ENCODE data around the gene KIRREL3. TPM values are rescaled to one million over a fixed set of nuclear protein-coding genes. Genes with fewer than 3 reads are reported as not detected.
A peak's percentile ranks its signal among the peaks of the same experiment; 100 is the strongest.

Gene KIRREL3
- total and polyA plus RNA-seq, 10 donors: 0.50 to 5.4 (median 2.0) TPM

DNA sequence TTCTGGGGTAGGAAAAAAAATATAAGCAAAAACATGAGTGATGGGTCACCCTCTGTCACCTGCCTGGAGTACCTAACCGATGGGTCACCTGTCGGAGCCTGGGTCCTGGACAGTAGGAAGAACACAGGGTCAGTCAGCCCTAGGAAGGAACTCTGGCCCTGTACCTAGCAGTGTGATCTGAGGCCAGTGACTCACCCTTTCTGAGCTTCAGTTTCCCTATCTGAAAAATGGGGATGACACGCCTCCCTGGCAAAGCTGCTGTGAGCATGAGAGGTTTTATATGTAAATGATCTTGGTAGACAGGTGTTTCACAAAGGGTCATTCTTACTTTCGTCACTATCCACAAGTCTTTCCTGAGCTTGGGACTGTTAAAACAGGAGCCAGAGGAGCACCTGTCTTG, 463.1 kb downstream of the KIRREL3 start:
- peaks cover 0 to 2% (median 0%) of the 10 kb centered on the region in 6 donors for H3K4me1 ChIP-seq
- DNase-seq: no peak
- 89 to 94% (median 90%) methylated on average over 4 of the region's 4 CpGs for WGBS, 5 donors
- H3K27me3 ChIP-seq (replicated peaks in 1 of 7): peaks cover 0 to 8% (median 0%) of the 10 kb centered on the region in 7 donors
- no peak overlapping the region for H3K4me3 ChIP-seq
- intact Hi-C loops (cut with DNase I; ENCODE audit: low total_unique reads): no loop called here
- no peaks in the 10 kb centered on the region for H3K9me3 ChIP-seq
- H3K27ac ChIP-seq: no peak overlapping the region
- no peak for TF ChIP-seq POLR2AphosphoS5 (IDR thresholded peaks at IDR 0.05)
- TF ChIP-seq POLR2A (IDR thresholded peaks at IDR 0.05): no peak
- no peak for TF ChIP-seq CTCF (IDR thresholded peaks at IDR 0.05 in 8 of 11, conservative IDR thresholded peaks at IDR 0.05 in 3 of 11)
- H3K36me3 ChIP-seq: no peaks in the 10 kb centered on the region

DNA sequence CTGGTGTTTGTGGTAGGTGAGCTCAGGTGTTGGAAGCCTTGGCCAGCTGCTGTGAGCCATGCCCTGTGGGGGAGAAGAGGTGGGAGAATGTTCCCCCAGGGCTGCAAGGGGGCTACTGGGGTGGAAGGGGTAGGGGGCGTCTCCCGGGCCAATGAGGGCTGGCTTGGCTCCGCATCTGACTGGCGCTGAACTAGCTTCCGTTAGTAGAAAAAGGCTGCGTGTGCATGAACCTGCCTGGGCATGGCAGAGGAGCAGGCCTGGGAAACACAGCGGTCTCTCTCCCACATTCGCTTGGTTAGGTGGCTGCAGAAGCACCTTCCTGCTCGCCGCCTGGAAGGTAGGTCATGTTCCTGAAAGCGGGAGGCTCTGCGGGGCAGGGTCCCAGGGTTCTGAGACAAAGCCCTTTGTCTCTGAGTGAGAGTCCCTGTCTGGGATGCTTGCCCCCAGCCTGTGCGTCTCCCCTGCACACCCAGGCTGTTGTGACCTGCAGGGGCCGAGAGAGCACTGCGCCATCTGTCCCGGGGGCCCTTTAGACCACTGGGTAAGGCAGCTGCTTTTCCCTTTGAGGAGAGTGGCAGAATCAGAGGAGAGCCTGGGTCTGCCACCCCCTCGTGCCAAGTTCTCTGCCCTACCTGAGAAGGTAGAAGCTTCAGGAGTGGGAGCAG, 466.3 kb downstream of the KIRREL3 start:
- Histone ChIP-seq H3K9me3 (no peaks in the 10 kb centered on the region), H3K27me3 (replicated peaks in 1 of 7) (peaks cover 0 to 8% (median 0%) of the 10 kb centered on the region in 7 donors), H3K4me3 (no peak overlapping the region), H3K4me1 (no peaks in the 10 kb centered on the region), H3K36me3 (no peaks in the 10 kb centered on the region), H3K27ac (no peak overlapping the region)
- intact Hi-C loops (cut with DNase I; ENCODE audit: low total_unique reads): no loop called here
- WGBS, 5 donors: 86 to 95% (median 87%) methylated on average over 14 to 17 of the region's 17 CpGs
- no peak for TF ChIP-seq POLR2A (IDR thresholded peaks at IDR 0.05)
- no peak for TF ChIP-seq POLR2AphosphoS5 (IDR thresholded peaks at IDR 0.05)
- no peak for TF ChIP-seq CTCF (IDR thresholded peaks at IDR 0.05 in 8 of 11, conservative IDR thresholded peaks at IDR 0.05 in 3 of 11)
- DNase-seq: no peak

DNA sequence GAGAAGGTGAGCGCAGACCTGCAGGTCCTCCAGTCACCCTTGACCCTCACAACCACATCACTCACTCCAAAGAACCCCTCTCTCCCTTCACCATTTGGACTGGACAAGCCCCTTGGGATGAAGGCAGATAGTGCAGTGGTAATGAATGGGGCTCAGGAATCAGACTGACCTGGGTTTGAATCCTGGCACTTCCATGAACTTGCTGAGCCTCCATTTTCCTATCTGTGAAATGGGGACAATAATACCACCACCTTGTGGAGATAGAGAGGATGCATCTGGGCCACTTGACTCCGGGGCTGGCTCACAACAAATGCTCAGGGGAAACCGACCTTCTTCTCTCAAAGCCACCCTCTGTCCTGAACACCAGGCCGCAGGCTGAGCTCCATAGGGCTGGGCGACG, 467.0 kb downstream of the KIRREL3 start:
- Histone ChIP-seq H3K4me3 (no peak overlapping the region), H3K27me3 (replicated peaks in 1 of 7) (peaks cover 0 to 8% (median 0%) of the 10 kb centered on the region in 7 donors), H3K27ac (no peak overlapping the region), H3K4me1 (no peaks in the 10 kb centered on the region), H3K36me3 (no peaks in the 10 kb centered on the region), H3K9me3 (no peaks in the 10 kb centered on the region)
- 77 to 92% (median 82%) methylated on average over 6 of the region's 6 CpGs for WGBS, 5 donors
- intact Hi-C loops (cut with DNase I; ENCODE audit: low total_unique reads): no loop called here
- no peak for DNase-seq
- TF ChIP-seq POLR2AphosphoS5 (IDR thresholded peaks at IDR 0.05) (no peak), POLR2A (IDR thresholded peaks at IDR 0.05) (no peak), CTCF (IDR thresholded peaks at IDR 0.05 in 8 of 11, conservative IDR thresholded peaks at IDR 0.05 in 3 of 11) (no peak)

DNA sequence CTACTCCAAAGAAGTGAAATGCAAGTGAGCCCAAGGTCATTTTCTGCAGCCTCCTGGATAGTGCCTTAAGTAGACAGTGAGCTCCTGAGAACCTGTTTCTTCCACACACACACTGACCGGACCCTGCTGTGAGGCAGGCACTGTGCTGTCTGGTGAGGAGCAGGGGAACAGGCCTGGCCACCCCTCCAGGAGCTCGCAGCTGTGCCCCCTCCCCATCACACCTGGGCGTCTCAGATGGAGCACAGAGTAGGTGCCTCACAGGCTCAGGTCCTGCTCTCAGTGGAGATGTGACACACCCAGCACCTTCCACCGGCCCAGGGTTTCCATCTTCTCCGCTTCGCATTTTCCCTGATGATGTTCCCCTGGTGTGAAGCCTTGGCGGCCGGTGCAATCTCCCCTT, 470.2 kb downstream of the KIRREL3 start:
- Histone ChIP-seq H3K27ac (no peak overlapping the region), H3K36me3 (no peaks in the 10 kb centered on the region), H3K27me3 (replicated peaks in 1 of 7) (peaks cover 0 to 10% (median 0%) of the 10 kb centered on the region in 7 donors), H3K4me1 (no peaks in the 10 kb centered on the region), H3K4me3 (no peak overlapping the region), H3K9me3 (no peaks in the 10 kb centered on the region)
- DNase-seq: peak; percentile 54
- TF ChIP-seq CTCF (IDR thresholded peaks at IDR 0.05 in 8 of 11, conservative IDR thresholded peaks at IDR 0.05 in 3 of 11) (no peak), POLR2A (IDR thresholded peaks at IDR 0.05) (no peak), POLR2AphosphoS5 (IDR thresholded peaks at IDR 0.05) (no peak)
- 89 to 93% (median 91%) methylated on average over 8 of the region's 8 CpGs for WGBS, 5 donors
- intact Hi-C loops (cut with DNase I; ENCODE audit: low total_unique reads): no loop called here
